GM21529 (cell line): ENCODE data around the gene FAM13A.

ENCODE experiments used
- ATAC-seq: cut with Tn5 transposase; IDR thresholded peaks from one replicate; pipeline ENCODE4 v1.9.1; 2021; ENCODE audit not compliant: unreplicated experiment

Gene FAM13A

GRCh38 chr4:88729146-88729760 lies 327.7 kb downstream of the FAM13A start:
- ATAC-seq, result no peak

- ATAC-seq, result no peak
These were observed 328.8 kb downstream of the FAM13A start for GRCh38 chr4:88728146-88728545.

GRCh38 chr4:88725986-88726385 lies 331.0 kb downstream of the FAM13A start:
- ATAC-seq, result no peak

GRCh38 chr4:88725143-88725542 lies 331.8 kb downstream of the FAM13A start:
- no peak for ATAC-seq

- ATAC-seq, result no peak
These were observed 332.6 kb downstream of the FAM13A start for GRCh38 chr4:88724406-88724805.

GRCh38 chr4:88722828-88723227 lies 334.2 kb downstream of the FAM13A start:
- ATAC-seq, result no peak

- ATAC-seq, result no peak
These were observed 334.7 kb downstream of the FAM13A start for GRCh38 chr4:88722276-88722780.

GRCh38 chr4:88720451-88721428 lies 336.2 kb downstream of the FAM13A start:
- ATAC-seq, result no peak

GRCh38 chr4:88719381-88719780 lies 337.6 kb downstream of the FAM13A start:
- ATAC-seq, result no peak

- no peak for ATAC-seq
These were observed 338.9 kb downstream of the FAM13A start for GRCh38 chr4:88718098-88718497.

- ATAC-seq, result no peak
These were observed 343.2 kb downstream of the FAM13A start for GRCh38 chr4:88713782-88714181.

GRCh38 chr4:88709989-88710388 lies 347.0 kb downstream of the FAM13A start:
- no peak for ATAC-seq

GRCh38 chr4:88706574-88706973 lies 350.4 kb downstream of the FAM13A start:
- ATAC-seq, result no peak

- no peak for ATAC-seq
These were observed 351.0 kb downstream of the FAM13A start for GRCh38 chr4:88705805-88706492.

GRCh38 chr4:88705223-88705622 lies 351.8 kb downstream of the FAM13A start:
- ATAC-seq, result no peak

- ATAC-seq, result no peak
These were observed 354.2 kb downstream of the FAM13A start for GRCh38 chr4:88702782-88703181.

GRCh38 chr4:88698519-88698918 lies 358.5 kb downstream of the FAM13A start:
- ATAC-seq, result no peak

GRCh38 chr4:88697588-88698329 lies 359.2 kb downstream of the FAM13A start, which contains the start of gene NAP1L5:
TSS of gene NAP1L5 (minus strand) at chr4:88697829. CDS start at chr4:88697754, 75 bp downstream.
- peak; percentile 95 for ATAC-seq

GRCh38 chr4:88697141-88697540 lies 359.8 kb downstream of the FAM13A start:
- ATAC-seq, result no peak

- ATAC-seq, result no peak
These were observed 360.4 kb downstream of the FAM13A start for GRCh38 chr4:88696630-88697029.

- ATAC-seq, result no peak
These were observed 363.2 kb downstream of the FAM13A start for GRCh38 chr4:88693792-88694191.
